Measurements from ENCODE around the gene LY6G6D.

Gene LY6G6D

DNA sequence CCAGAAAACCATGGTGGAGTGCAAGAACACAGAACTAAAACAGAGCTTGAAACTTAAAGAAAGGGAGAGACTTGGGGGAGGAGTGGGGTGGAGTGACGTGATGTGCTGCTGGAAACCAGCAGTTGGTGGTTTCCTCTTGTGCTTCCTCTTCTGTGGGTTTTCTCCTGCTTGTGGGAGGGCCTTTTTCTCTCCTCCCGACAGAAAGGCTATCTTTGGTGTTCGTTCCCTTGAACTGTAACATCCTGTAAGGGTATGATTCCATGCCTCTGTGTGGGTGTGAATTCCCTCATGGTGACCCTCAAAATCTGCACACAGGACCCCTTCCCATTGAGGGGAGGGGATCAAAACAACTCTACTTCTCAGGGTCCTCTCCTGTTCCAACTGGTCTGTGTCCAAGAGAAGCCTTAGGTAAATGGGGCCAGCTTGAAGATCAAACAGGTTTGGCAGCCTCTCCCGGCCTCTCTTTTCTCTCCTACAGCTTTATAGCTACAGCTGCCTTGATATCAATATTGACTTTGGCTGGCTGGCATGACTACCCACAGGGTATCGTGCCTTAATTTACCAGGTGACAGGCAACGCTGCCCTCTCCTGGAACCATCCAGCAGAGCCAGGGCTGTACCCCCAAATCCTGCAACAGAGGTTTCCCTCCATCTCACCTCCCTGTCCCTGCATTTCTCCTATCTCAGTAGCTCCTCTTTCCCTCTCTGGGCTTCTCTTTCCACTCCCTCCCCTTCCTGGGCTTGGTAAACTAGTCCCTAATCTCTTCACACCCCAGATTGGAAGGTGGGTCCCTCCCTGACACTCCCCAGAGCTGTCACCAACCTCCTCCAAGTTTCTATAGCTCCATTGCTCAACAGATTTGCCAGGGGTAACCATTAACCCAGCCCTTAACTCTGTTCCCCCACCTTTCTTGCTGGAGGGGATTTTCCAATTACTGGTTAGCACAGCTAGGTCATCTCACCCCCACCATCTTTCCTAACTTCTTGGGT, 23.1 kb downstream of the LY6G6D start:
- peaks cover 89% of the 10 kb centered on the region for H3K4me1 Mint-ChIP-seq
- H3K27me3 Mint-ChIP-seq (ENCODE audit: low read depth, poor library complexity): peaks cover 3% of the 10 kb centered on the region
- TF ChIP-seq, protein P1, sequence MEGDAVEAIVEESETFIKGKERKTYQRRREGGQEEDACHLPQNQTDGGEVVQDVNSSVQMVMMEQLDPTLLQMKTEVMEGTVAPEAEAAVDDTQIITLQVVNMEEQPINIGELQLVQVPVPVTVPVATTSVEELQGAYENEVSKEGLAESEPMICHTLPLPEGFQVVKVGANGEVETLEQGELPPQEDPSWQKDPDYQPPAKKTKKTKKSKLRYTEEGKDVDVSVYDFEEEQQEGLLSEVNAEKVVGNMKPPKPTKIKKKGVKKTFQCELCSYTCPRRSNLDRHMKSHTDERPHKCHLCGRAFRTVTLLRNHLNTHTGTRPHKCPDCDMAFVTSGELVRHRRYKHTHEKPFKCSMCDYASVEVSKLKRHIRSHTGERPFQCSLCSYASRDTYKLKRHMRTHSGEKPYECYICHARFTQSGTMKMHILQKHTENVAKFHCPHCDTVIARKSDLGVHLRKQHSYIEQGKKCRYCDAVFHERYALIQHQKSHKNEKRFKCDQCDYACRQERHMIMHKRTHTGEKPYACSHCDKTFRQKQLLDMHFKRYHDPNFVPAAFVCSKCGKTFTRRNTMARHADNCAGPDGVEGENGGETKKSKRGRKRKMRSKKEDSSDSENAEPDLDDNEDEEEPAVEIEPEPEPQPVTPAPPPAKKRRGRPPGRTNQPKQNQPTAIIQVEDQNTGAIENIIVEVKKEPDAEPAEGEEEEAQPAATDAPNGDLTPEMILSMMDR (IDR thresholded peaks at IDR 0.05): no peak
- peak overlapping the region; percentile 99 for H3K27ac Mint-ChIP-seq
- H3K36me3 Mint-ChIP-seq (ENCODE audit: low read depth): peaks cover 29% of the 10 kb centered on the region
- peak overlapping the region; percentile 98 for H3K4me3 Mint-ChIP-seq
- no peak for DNase-seq
- H3K9me3 Mint-ChIP-seq: no peaks in the 10 kb centered on the region

DNA sequence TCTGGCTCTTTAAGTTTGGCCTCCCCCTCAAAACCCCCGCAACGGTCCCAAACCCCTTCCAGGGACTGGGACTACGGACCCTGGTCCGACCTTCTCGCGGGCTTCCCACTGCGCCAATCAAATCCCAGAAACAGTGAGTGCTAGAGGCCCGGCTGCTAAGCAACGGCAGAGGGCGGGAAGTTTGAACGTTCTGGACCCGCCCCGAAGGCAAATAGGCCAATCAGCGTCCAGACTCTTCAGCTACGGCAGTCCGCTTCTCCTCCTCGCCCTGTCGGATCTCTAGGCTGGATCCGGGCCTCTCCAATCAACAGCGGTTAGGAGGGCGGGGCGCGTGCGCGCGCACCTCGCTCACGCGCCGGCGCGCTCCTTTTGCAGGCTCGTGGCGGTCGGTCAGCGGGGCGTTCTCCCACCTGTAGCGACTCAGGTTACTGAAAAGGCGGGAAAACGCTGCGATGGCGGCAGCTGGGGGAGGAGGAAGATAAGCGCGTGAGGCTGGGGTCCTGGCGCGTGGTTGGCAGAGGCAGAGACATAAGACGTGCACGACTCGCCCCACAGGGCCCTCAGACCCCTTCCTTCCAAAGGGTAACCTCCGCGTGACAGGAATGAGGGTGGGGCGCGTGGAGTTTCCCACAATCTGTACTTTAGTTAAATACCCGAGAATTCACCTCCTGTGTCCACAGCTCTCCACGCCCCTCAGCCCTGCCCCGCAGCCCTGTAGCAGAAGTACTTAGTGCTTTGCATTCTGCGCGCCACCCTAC, 24.7 kb downstream of the LY6G6D start, which contains the start of gene MSH5:
Gene MSH5 (plus strand): TSS at position 367 of the 758 bp plus-strand sequence. CDS start 462 bp downstream, outside the sequence.
- TF ChIP-seq, protein P1 (IDR thresholded peaks at IDR 0.05): no peak
- H3K27me3 Mint-ChIP-seq (ENCODE audit: low read depth, poor library complexity): peaks cover 3% of the 10 kb centered on the region
- peak; percentile 95 for DNase-seq
- H3K4me3 Mint-ChIP-seq: peak within 1 kb of the TSS; percentile 98
- H3K4me1 Mint-ChIP-seq: peaks cover 91% of the 10 kb centered on the region
- no peaks in the 10 kb centered on the region for H3K9me3 Mint-ChIP-seq
- H3K36me3 Mint-ChIP-seq (ENCODE audit: low read depth): peaks cover 22% of the 10 kb centered on the region
- peak within 1 kb of the TSS; percentile 99 for H3K27ac Mint-ChIP-seq

DNA sequence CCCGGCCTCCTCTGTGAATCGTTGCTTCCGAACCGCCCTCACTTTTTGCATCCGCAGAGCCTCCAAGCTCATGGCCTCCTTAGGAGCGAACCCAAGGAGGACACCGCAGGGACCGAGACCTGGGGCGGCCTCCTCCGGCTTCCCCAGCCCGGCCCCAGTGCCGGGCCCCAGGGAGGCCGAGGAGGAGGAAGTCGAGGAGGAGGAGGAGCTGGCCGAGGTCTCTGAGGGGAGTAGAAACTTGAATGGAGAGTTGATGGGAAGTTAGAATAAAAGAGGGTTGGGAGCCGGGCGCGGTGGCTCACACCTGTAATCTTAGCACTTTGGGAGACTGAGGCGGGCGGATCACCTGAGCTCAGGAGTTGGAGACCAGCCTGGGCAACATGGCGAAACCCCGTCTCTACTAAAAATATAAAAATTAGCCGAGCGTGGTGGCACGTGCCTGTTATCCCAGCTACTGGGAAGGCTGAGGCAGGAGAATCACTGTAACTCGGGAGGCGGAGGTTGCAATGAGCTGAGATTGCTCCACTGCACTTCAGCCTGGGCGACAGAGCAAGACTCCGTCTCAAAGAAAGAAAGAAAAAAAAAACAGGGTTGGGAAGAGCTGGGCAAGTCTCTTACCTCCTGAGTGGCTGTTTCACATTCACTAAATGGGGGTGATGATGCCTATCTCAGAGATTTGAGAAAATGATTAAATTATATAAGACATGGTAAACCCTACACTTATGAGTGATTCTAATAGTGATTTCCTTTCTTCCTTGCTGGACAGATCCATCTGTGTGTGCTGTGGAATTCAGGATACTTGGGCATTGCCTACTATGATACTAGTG, 25.5 kb downstream of the LY6G6D start:
- Mint-ChIP-seq H3K36me3 (ENCODE audit: low read depth) (peaks cover 22% of the 10 kb centered on the region), H3K9me3 (no peaks in the 10 kb centered on the region), H3K27me3 (ENCODE audit: low read depth, poor library complexity) (peaks cover 3% of the 10 kb centered on the region), H3K4me1 (peaks cover 96% of the 10 kb centered on the region), H3K4me3 (peak overlapping the region; percentile 98), H3K27ac (no peak overlapping the region)
- no peak for DNase-seq
- TF ChIP-seq, protein P1 (IDR thresholded peaks at IDR 0.05): no peak

DNA sequence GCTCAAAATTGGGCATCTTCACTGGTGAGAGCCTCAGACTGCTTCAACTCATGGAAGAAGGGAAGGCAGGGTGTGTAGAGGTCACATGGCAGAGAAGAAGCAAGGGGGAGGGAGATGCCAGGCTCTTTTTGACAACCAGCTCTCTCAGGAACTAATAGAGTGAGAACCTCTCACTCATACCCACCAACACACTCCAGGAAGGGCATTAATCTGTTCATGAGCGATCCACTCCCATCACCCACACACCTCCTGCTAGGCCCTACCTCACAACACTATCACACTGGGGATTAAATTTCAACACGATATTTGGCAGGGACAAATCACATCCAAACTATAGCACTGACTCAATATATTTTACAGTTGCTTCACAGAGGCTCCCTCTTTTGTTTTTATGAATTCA, 26.7 kb downstream of the LY6G6D start:
- TF ChIP-seq, protein P1 (IDR thresholded peaks at IDR 0.05): no peak
- H3K4me1 Mint-ChIP-seq: peaks cover 90% of the 10 kb centered on the region
- peaks cover 3% of the 10 kb centered on the region for H3K27me3 Mint-ChIP-seq (ENCODE audit: low read depth, poor library complexity)
- H3K36me3 Mint-ChIP-seq (ENCODE audit: low read depth): peaks cover 23% of the 10 kb centered on the region
- H3K9me3 Mint-ChIP-seq: no peaks in the 10 kb centered on the region
- DNase-seq: no peak
- peak overlapping the region; percentile 37 for H3K4me3 Mint-ChIP-seq
- H3K27ac Mint-ChIP-seq: no peak overlapping the region

DNA sequence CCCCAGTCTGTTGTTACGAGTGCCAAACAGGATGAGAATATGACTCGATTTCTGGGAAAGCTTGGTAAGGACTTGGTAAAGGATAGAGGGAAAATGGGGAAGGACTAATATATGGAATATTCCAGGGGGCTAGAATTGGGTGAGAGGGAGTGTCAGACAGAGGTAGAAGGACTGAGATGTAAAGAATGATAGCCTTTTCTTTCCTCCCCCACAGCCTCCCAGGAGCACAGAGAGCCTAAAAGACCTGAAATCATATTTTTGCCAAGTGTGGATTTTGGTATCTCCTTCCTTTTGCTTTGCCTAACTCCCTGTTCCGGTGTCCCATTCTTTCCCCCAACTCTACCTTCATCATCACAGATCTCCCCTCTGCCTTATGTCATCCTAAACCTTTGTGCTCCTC, 27.7 kb downstream of the LY6G6D start:
- H3K4me1 Mint-ChIP-seq: peaks cover 86% of the 10 kb centered on the region
- peaks cover 30% of the 10 kb centered on the region for H3K36me3 Mint-ChIP-seq (ENCODE audit: low read depth)
- no peak for DNase-seq
- H3K4me3 Mint-ChIP-seq: no peak overlapping the region
- peak overlapping the region; percentile 87 for H3K27ac Mint-ChIP-seq
- TF ChIP-seq, protein P1 (IDR thresholded peaks at IDR 0.05): no peak
- peaks cover 3% of the 10 kb centered on the region for H3K27me3 Mint-ChIP-seq (ENCODE audit: low read depth, poor library complexity)
- no peaks in the 10 kb centered on the region for H3K9me3 Mint-ChIP-seq

Measured in nephron progenitor cell (in vitro differentiated cells).